GM23248 (cell line): ENCODE data around the gene KCNAB1. TPM values are rescaled to one million over a fixed set of nuclear protein-coding genes. Genes with fewer than 3 reads are reported as not detected.
"Not testable (repeated sequence)": the region's sequence is repeated elsewhere in the genome, so short reads cannot be mapped to it uniquely, and the experiment has no call there.

ENCODE experiments used
- DNase-seq: peaks from one replicate; pipeline ENCODE4 v3.0.0-alpha.2; 2015
- H2AFZ ChIP-seq: fragments of 200-600 bp; sonication (generic); 2 replicates; pipeline ENCODE4 v1.6.1; 2016; ENCODE audit warnings: antibody characterized with exemption
- H3F3A ChIP-seq: fragments of 200-600 bp; sonication (generic); 2 replicates; pipeline ENCODE4 v1.6.1; 2016; ENCODE audit warnings: mild to moderate bottlenecking, antibody characterized with exemption, mixed run types; ENCODE audit not compliant: insufficient read depth
- H3K27ac ChIP-seq: fragments of 200-600 bp; sonication (generic); 2 replicates; pipeline ENCODE4 v1.5.1; 2016; ENCODE audit warnings: mild to moderate bottlenecking
- H3K27me3 ChIP-seq: fragments of 200-600 bp; sonication (generic); replicated peaks from 2 replicates; pipeline ENCODE4 v1.6.1; 2016; ENCODE audit warnings: mild to moderate bottlenecking; ENCODE audit not compliant: insufficient read depth
- H3K36me3 ChIP-seq: fragments of 200-600 bp; sonication (generic); 2 replicates; pipeline ENCODE4 v1.6.1; 2016; ENCODE audit warnings: low read depth, mild to moderate bottlenecking
- H3K4me1 ChIP-seq: fragments of 200-600 bp; sonication (generic); 2 replicates; pipeline ENCODE4 v1.6.1; 2016; ENCODE audit warnings: mild to moderate bottlenecking; ENCODE audit not compliant: insufficient read depth
- H3K4me2 ChIP-seq: fragments of 200-600 bp; sonication (generic); one replicate; pipeline ENCODE4 v1.6.1; 2016; ENCODE audit warnings: mild to moderate bottlenecking; ENCODE audit not compliant: unreplicated experiment
- H3K4me3 ChIP-seq: fragments of 200-600 bp; sonication (generic); 2 replicates; pipeline ENCODE4 v1.5.1; 2016; ENCODE audit warnings: mild to moderate bottlenecking
- H3K79me2 ChIP-seq: fragments of 200-600 bp; sonication (generic); 2 replicates; pipeline ENCODE4 v1.6.1; 2016; ENCODE audit warnings: mild to moderate bottlenecking; ENCODE audit not compliant: insufficient read depth
- H3K9ac ChIP-seq: fragments of 200-600 bp; sonication (generic); 2 replicates; pipeline ENCODE4 v1.6.1; 2016; ENCODE audit warnings: mild to moderate bottlenecking
- H3K9me2 ChIP-seq: fragments of 200-600 bp; sonication (generic); 2 replicates; pipeline ENCODE4 v1.6.1; 2016; ENCODE audit warnings: mixed run types, mild to moderate bottlenecking, moderate library complexity; ENCODE audit not compliant: insufficient read depth
- H3K9me3 ChIP-seq: fragments of 200-600 bp; sonication (generic); one replicate; pipeline ENCODE4 v1.6.1; 2017; ENCODE audit warnings: low read depth
- H4K20me1 ChIP-seq: fragments of 200-600 bp; sonication (generic); 2 replicates; pipeline ENCODE4 v1.6.0; 2016; ENCODE audit not compliant: insufficient read depth
- EZH2 ChIP-seq: fragments of 200-600 bp; sonication (generic); IDR thresholded peaks from 2 replicates; pipeline ENCODE4 v1.6.1; 2018; ENCODE audit warnings: antibody characterized with exemption, mild to moderate bottlenecking; ENCODE audit not compliant: insufficient read depth, poor library complexity, severe bottlenecking
- EZH2phosphoT487 ChIP-seq: fragments of 200-600 bp; sonication (generic); IDR thresholded peaks from 2 replicates; pipeline ENCODE4 v1.6.1; 2018; ENCODE audit warnings: antibody characterized with exemption, moderate library complexity, mild to moderate bottlenecking, low read depth; ENCODE audit not compliant: insufficient read depth
- WGBS, 2 experiments: methylation state at CpG; one replicate each; pipeline ENCODE4 v1.1.6; 2015 to 2017; ENCODE audit warnings: low lambda C conversion rate in 2 of 2, low coverage in 1 of 2; ENCODE audit errors: missing lambda C conversion rate in 2 of 2; 5-methylcytosine and 5-hydroxymethylcytosine counted together
- in situ Hi-C: fragments of 300-500 bp; cut with MboI; formaldehyde crosslinking; loops from 2 replicates; pipeline ENCODE4 v1.15.0; 2020
- polyA plus RNA-seq: library from polyadenylated mRNA; unstranded; fragments of >200 nt; fragmentation: Nextera tagmentation; extraction: Ambion mirVana; gene quantifications from 2 replicates; pipeline ENCODE4 v1.2.1, GENCODE V29; 2016
- total RNA-seq: library from RNA; depleted of rRNA; stranded (reverse); fragments of >200 nt; shearing (Covaris generic); gene quantifications from 2 replicates; pipeline ENCODE4 v1.2.3, GENCODE V29; 2014

KCNAB1 gene
- total and polyA plus RNA-seq, 2 experiments from 2014 or later, result 1.1 TPM; not detected in 1

DNA sequence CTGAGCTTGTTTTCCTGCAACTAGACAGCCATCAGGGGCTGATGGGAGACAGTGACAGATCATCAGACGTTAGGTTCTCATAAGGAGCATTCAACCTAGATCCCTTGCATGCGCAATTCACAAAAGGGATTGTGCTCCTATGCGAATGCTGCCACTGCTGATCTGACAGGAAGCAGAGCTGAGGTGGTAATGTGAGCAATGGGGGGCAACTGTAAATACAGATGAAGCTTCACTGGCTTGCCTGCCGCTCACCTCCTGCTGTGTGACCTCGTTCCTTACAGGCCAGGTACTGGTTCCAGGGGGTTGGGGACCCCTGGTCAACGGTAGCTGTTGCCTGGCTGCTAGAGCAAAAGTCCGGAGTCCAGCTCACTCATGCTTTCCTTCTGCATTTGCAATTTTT is 26.4 kb upstream of the KCNAB1 start:
- in situ Hi-C loops, result no loop called here
- no peaks in the 10 kb centered on the region for H4K20me1 ChIP-seq
- H3F3A ChIP-seq, result no peaks in the 10 kb centered on the region
- no peaks in the 10 kb centered on the region for H3K9me2 ChIP-seq
- H3K9ac ChIP-seq, result no peak overlapping the region
- no peaks in the 10 kb centered on the region for H3K79me2 ChIP-seq
- no peak overlapping the region for H3K4me3 ChIP-seq
- H2AFZ ChIP-seq, result no peak overlapping the region
- no peak for TF ChIP-seq EZH2
- no peak for TF ChIP-seq EZH2phosphoT487
- no peaks in the 10 kb centered on the region for H3K36me3 ChIP-seq
- H3K27ac ChIP-seq, result no peak overlapping the region
- no peak for DNase-seq
- no peak overlapping the region for H3K4me2 ChIP-seq
- H3K4me1 ChIP-seq, result no peaks in the 10 kb centered on the region
- peaks cover 19% of the 10 kb centered on the region for H3K27me3 ChIP-seq
- 65 to 69% methylated on average over 7 of the region's 7 CpGs for WGBS, 2 experiments
- no peaks in the 10 kb centered on the region for H3K9me3 ChIP-seq

DNA sequence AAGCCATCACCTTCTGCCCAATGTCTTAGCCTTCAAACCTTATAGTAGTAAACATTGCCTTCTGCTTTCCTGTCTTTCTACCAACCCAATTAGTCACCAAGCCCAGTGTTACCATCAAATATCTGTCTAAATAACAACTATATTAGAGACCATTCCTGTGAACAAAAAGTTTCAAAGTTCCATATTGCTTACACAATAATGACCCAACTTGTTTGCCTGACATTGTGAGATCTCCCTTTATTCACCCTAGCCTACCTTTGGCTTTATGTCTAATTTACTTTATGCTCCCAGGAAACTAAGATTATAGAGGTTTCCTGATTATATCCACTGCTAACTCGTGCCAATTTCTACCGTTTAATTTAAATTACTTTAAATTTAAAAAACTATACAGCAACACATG is 26.0 kb upstream of the KCNAB1 start:
- Histone ChIP-seq H3K9ac (no peak overlapping the region), H3F3A (no peaks in the 10 kb centered on the region), H3K27ac (no peak overlapping the region), H3K4me1 (no peaks in the 10 kb centered on the region), H3K79me2 (no peaks in the 10 kb centered on the region), H3K9me2 (no peaks in the 10 kb centered on the region), H3K9me3 (no peaks in the 10 kb centered on the region), H4K20me1 (no peaks in the 10 kb centered on the region), H2AFZ (no peak overlapping the region), H3K4me3 (no peak overlapping the region), H3K4me2 (no peak overlapping the region), H3K27me3 (peaks cover 18% of the 10 kb centered on the region), H3K36me3 (no peaks in the 10 kb centered on the region)
- TF ChIP-seq EZH2 (no peak), EZH2phosphoT487 (no peak)
- no peak for DNase-seq
- WGBS, 2 experiments, result 15 to 16% methylated on average over 2 of the region's 2 CpGs
- in situ Hi-C loops, result no loop called here

DNA sequence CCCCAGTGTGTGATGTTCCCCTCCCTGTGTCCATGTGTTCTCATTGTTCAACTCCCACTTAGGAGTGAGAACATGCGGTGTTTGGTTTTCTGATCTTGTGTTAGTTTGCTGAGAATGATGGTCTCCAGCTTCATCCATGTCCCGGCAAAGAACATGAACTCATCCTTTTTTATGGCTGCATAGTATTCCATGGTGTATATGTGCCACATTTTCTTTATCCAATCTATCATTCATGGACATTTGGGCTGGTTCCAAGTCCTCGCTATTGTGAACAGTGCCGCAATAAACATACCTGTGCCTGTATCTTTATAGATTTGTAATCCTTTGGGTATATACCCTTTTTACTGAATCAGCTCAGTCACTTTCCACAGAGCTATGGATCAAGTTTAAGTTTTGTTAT is 24.7 kb upstream of the KCNAB1 start:
- H3K9me3 ChIP-seq, H4K20me1 ChIP-seq, H3K36me3 ChIP-seq, H3K79me2 ChIP-seq, H3K4me1 ChIP-seq, H3K27ac ChIP-seq, H3F3A ChIP-seq, H3K4me2 ChIP-seq, H3K9ac ChIP-seq, DNase-seq, H3K4me3 ChIP-seq, H2AFZ ChIP-seq, H3K9me2 ChIP-seq, in situ Hi-C loops: not testable (repeated sequence)
- WGBS, 2 experiments, result 74 to 75% methylated on average over 4 of the region's 4 CpGs
- peaks cover 16% of the 10 kb centered on the region; the same call in 1 of the 2 replicates for H3K27me3 ChIP-seq

DNA sequence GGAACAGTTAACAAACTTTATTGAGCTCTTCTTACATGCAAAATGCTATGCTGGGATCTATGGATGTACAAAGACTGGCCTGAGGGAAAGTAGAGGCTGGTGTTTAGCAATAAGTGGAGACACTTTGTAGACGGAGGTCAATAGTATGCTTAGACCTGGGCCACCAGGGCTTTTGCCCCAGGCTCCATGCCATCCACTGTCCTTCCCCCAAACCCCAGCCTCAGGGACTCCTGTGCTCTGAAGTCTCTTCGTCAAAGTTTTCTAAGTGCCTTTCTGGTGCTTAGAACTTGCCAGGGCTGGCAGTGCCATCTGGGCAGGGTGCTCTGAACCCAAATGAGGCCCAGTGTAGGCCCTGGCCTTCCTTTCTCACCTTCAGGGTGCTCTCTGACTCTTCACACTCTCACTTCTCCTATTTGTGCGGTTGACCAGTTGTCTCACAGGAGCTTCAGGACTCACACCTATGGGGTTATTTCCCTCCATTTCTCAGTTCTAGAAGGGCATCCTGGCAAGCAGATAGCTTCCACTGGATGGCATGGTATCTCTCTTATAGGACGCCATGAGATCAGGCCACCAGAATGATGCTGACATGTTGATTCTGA is 21.8 kb upstream of the KCNAB1 start:
- Histone ChIP-seq H4K20me1 (no peaks in the 10 kb centered on the region), H3F3A (no peaks in the 10 kb centered on the region), H3K4me1 (no peaks in the 10 kb centered on the region), H3K27ac (no peak overlapping the region), H3K36me3 (no peaks in the 10 kb centered on the region), H3K27me3 (peaks cover 19% of the 10 kb centered on the region; the same call in 1 of the 2 replicates), H3K79me2 (no peaks in the 10 kb centered on the region), H3K4me3 (no peak overlapping the region), H3K9me2 (no peaks in the 10 kb centered on the region), H3K9me3 (no peaks in the 10 kb centered on the region), H2AFZ (no peak overlapping the region), H3K9ac (no peak overlapping the region), H3K4me2 (no peak overlapping the region)
- in situ Hi-C loops, result no loop called here
- 75 to 77% methylated on average over 4 of the region's 4 CpGs for WGBS, 2 experiments
- no peak for DNase-seq
- TF ChIP-seq EZH2 (no peak), EZH2phosphoT487 (no peak)

DNA sequence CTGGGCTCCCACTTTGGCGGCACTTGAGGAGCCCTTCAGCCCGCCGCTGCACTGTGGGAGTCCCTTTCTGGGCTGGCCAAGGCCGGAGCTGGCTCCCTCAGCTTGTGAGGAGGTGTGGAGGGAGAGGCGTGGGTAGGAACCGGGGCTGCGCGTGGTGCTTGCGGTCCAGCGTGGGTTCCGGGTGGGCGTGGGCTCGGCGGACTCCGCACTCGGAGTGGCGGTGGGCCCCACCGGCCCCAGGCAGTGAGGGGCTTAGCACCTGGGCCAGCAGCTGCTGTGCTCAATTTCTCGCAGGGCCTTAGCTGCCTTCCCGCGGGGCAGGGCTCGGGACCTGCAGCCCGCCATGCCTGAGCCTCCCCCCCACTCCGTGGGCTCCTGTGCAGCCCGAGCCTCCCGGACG is 21.0 kb upstream of the KCNAB1 start:
- WGBS, 2 experiments, result 86 to 90% methylated on average over 14 to 27 of the region's 27 CpGs
- H3K4me1 ChIP-seq, in situ Hi-C loops, H3F3A ChIP-seq, H3K4me2 ChIP-seq, H2AFZ ChIP-seq, DNase-seq, H4K20me1 ChIP-seq, H3K9ac ChIP-seq, H3K9me3 ChIP-seq, H3K79me2 ChIP-seq, H3K9me2 ChIP-seq, H3K27ac ChIP-seq, H3K4me3 ChIP-seq, H3K36me3 ChIP-seq: not testable (repeated sequence)
- H3K27me3 ChIP-seq, result peaks cover 19% of the 10 kb centered on the region; the same call in 1 of the 2 replicates

DNA sequence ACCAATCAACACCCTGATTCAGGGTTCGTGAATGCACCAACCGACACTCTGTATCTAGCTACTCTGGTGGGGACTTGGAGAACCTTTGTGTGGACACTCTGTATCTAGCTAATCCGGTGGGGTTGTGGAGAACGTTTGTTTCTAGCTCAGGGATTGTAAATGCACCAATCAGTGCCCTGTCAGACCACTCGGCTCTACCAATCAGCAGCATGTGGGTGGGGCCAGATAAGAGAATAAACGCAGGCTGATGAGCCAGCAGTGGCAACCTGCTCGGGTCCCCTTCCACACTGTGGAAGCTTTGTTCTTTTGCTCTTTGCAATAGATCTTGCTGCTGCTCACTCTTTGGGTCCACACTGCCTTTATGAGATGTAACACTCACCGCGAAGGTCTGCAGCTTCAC is 20.4 kb upstream of the KCNAB1 start:
- H3K4me1 ChIP-seq, H4K20me1 ChIP-seq, DNase-seq, H3F3A ChIP-seq, H3K9me2 ChIP-seq, H2AFZ ChIP-seq, H3K9ac ChIP-seq, H3K36me3 ChIP-seq, H3K9me3 ChIP-seq, H3K27ac ChIP-seq, H3K4me2 ChIP-seq, in situ Hi-C loops, H3K4me3 ChIP-seq, H3K79me2 ChIP-seq: not testable (repeated sequence)
- H3K27me3 ChIP-seq, result peaks cover 14% of the 10 kb centered on the region; the same call in 1 of the 2 replicates
- WGBS, 2 experiments, result 60 to 71% methylated on average over 9 of the region's 9 CpGs
